Fibroblast of lung (primary cell): ENCODE results near the gene F13A1. TPM values are rescaled to one million over a fixed set of nuclear protein-coding genes. Genes with fewer than 3 reads are reported as not detected.

Experiments
- DNase-seq, 2 donors: peaks; one replicate each; pipeline versions ENCODE4 v3.0.0 to v3.0.0-alpha.2; 2010; ENCODE audit warnings: low read depth in 2 of 2
- H2AFZ ChIP-seq: 2 replicates; pipeline ENCODE4 v1.5.1; 2012; ENCODE audit warnings: low read length, control low read depth, inconsistent platforms
- H3K27ac ChIP-seq: 2 replicates; pipeline ENCODE4 v1.5.1; 2011; ENCODE audit warnings: low read length, control low read depth; ENCODE audit not compliant: insufficient read depth
- H3K27me3 ChIP-seq: 2 replicates; pipeline ENCODE4 v1.5.1; 2011; ENCODE audit warnings: mild to moderate bottlenecking, low read length; ENCODE audit not compliant: control insufficient read depth, insufficient read depth
- H3K36me3 ChIP-seq: 2 replicates; pipeline ENCODE4 v1.5.1; 2011; ENCODE audit warnings: low read length; ENCODE audit not compliant: control insufficient read depth, insufficient read depth
- H3K4me1 ChIP-seq: 2 replicates; pipeline ENCODE4 v1.5.1; 2011; ENCODE audit warnings: low read length; ENCODE audit not compliant: control insufficient read depth, insufficient read depth; ENCODE audit errors: extremely low read depth
- H3K4me2 ChIP-seq: 2 replicates; pipeline ENCODE4 v1.5.1; 2011; ENCODE audit warnings: low read length, control low read depth; ENCODE audit not compliant: insufficient read depth; ENCODE audit errors: extremely low read depth
- H3K4me3 ChIP-seq, 4 experiments: fragments of 200-600 bp in 1 of 4; sonication (generic) in 1 of 4; replicated peaks in 1 of 4; 2 replicates each; pipeline ENCODE4 v1.5.1; 2011 to 2016; ENCODE audit warnings: low read length in 4 of 4, low read depth in 3 of 4, mild to moderate bottlenecking in 3 of 4, control low read depth in 2 of 4, inconsistent platforms in 1 of 4, mixed read lengths in 1 of 4; ENCODE audit not compliant: insufficient read depth in 1 of 4; ENCODE audit errors: control extremely low read depth in 1 of 4
- H3K79me2 ChIP-seq: 2 replicates; pipeline ENCODE4 v1.5.1; 2012; ENCODE audit warnings: mild to moderate bottlenecking, low read length, inconsistent platforms; ENCODE audit not compliant: control insufficient read depth, insufficient read depth
- H3K9ac ChIP-seq: 2 replicates; pipeline ENCODE4 v1.5.1; 2011; ENCODE audit warnings: mild to moderate bottlenecking, low read length, control low read depth; ENCODE audit not compliant: insufficient read depth
- H3K9me3 ChIP-seq: 2 replicates; pipeline ENCODE4 v1.5.1; 2012; ENCODE audit warnings: low read depth, low read length; ENCODE audit not compliant: control insufficient read depth, insufficient read depth
- H4K20me1 ChIP-seq: 2 replicates; pipeline ENCODE4 v1.5.1; 2011; ENCODE audit warnings: low read length; ENCODE audit not compliant: control insufficient read depth, insufficient read depth; ENCODE audit errors: extremely low read depth
- EZH2 ChIP-seq: IDR thresholded peaks from 2 replicates; pipeline ENCODE4 v1.5.1; 2012; ENCODE audit warnings: low read length, control low read depth, mild to moderate bottlenecking; ENCODE audit errors: missing control alignments
- polyA plus RNA-seq, 2 donors: library from polyadenylated mRNA; depleted of rRNA in 1 of 2; stranded (reverse) in 1 of 2; unstranded in 1 of 2; fragments of >200 nt; gene quantifications; 2 replicates each; pipeline ENCODE4 v1.2.1, GENCODE V29; 2011 to 2012; ENCODE audit warnings: missing spikeins in 1 of 2
- total RNA-seq: library from RNA; depleted of rRNA; stranded (reverse); fragments of >200 nt; gene quantifications from 2 replicates; pipeline ENCODE4 v1.2.1, GENCODE V29; 2014
- TF ChIP-seq, protein P1 (sequence below), 2 donors: IDR thresholded peaks in 1 of 2; conservative IDR thresholded peaks in 1 of 2; 1 replicate in 1 of 2; 2 replicates in 1 of 2; pipeline ENCODE4 v1.5.1; 2011 to 2012; ENCODE audit warnings: low read length in 2 of 2, control low read depth in 1 of 2, inconsistent platforms in 1 of 2, low read depth in 1 of 2, mild to moderate bottlenecking in 1 of 2

The F13A1 gene
- total and polyA plus RNA-seq, 2 donors (not counting 1 experiment from before 2014, with no cell fraction given) = not detected

DNA sequence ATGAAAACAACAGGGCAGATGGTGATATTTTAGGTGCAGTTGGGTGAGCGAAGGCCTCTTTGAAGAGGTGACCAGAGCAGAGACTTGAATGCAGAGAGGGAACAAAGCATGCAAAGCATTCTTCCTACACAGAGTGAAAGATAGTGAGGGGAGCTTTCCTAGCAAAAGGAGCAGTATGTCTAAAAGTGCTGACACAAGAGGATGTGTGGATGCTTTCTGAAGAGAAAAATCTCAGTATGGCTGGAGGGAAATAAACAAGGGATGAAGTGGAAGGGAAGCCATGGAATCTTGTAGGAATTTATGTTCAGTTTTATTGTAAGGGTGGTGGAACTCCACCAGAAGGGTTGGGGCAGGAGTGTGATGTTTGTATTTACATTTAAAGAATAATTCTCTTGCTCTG lies 128.6 kb downstream of the F13A1 start:
- H2AFZ ChIP-seq = no peak overlapping the region
- DNase-seq = no peak

DNA sequence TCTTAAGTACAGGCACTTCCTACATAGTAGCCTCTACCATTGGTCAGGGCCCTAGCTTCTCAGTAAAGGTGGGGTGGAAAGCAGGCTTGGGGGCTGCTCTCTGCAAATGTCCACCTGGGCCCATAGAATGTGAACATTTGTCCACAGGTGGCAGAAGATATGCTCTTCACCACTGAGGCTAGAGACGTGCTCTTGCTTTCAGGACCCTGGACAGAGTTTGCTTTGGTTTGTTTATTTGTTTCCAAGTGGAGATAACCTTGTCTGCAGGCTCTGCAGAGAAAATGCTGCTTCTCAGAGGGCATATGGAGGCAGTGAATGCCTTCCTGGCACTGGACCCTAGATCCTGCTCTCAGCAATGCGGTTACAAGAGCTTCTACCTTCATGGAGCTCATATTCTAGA lies 129.0 kb downstream of the F13A1 start:
- Histone ChIP-seq H3K4me2 (no peak overlapping the region), H2AFZ (no peak overlapping the region), H3K9me3 (no peaks in the 10 kb centered on the region), H3K9ac (no peak overlapping the region), H3K4me1 (no peaks in the 10 kb centered on the region), H3K36me3 (no peaks in the 10 kb centered on the region), H3K79me2 (no peaks in the 10 kb centered on the region), H3K27ac (no peak overlapping the region), H3K4me3 (no peak overlapping the region), H4K20me1 (no peaks in the 10 kb centered on the region), H3K27me3 (no peaks in the 10 kb centered on the region)
- TF ChIP-seq EZH2 = no peak
- TF ChIP-seq, protein P1, sequence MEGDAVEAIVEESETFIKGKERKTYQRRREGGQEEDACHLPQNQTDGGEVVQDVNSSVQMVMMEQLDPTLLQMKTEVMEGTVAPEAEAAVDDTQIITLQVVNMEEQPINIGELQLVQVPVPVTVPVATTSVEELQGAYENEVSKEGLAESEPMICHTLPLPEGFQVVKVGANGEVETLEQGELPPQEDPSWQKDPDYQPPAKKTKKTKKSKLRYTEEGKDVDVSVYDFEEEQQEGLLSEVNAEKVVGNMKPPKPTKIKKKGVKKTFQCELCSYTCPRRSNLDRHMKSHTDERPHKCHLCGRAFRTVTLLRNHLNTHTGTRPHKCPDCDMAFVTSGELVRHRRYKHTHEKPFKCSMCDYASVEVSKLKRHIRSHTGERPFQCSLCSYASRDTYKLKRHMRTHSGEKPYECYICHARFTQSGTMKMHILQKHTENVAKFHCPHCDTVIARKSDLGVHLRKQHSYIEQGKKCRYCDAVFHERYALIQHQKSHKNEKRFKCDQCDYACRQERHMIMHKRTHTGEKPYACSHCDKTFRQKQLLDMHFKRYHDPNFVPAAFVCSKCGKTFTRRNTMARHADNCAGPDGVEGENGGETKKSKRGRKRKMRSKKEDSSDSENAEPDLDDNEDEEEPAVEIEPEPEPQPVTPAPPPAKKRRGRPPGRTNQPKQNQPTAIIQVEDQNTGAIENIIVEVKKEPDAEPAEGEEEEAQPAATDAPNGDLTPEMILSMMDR (conservative IDR thresholded peaks at IDR 0.05 in 1 of 2, IDR thresholded peaks at IDR 0.05 in 1 of 2; ENCODE audit: low read depth in 1 of 2, low read length in 2 of 2) = no peak
- no peak for DNase-seq

More for the DNA sequence above, 128.6 kb downstream of the F13A1 start:
- H3K27me3 ChIP-seq = no peaks in the 10 kb centered on the region
- TF ChIP-seq, protein P1 (conservative IDR thresholded peaks at IDR 0.05 in 1 of 2, IDR thresholded peaks at IDR 0.05 in 1 of 2; ENCODE audit: low read depth in 1 of 2, low read length in 2 of 2) = no peak
- TF ChIP-seq EZH2 = no peak
- no peak overlapping the region for H3K9ac ChIP-seq
- no peak overlapping the region for H3K4me3 ChIP-seq
- H3K27ac ChIP-seq = no peak overlapping the region
- no peak overlapping the region for H3K4me2 ChIP-seq
- H3K36me3 ChIP-seq = no peaks in the 10 kb centered on the region
- H3K79me2 ChIP-seq = no peaks in the 10 kb centered on the region
- H4K20me1 ChIP-seq = no peaks in the 10 kb centered on the region
- H3K9me3 ChIP-seq = no peaks in the 10 kb centered on the region
- H3K4me1 ChIP-seq = no peaks in the 10 kb centered on the region

DNA sequence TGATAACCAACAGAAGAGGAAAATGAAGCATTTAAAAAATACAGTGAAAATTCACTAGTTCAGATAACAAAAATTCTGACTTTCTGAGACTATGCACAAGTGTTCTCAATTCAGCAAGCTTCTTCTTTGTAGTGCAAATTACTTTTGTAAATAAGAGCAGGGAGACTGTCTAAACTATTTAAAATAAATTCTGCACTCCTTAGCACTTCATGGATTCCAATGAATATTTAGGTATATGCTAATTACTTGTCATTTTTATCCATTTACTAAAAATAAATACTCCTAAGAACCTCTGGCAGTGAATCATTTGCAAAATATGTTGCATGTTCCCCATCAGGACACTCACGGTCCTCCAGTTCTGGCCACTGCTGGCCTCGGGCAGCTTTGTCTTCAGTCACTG lies 139.8 kb downstream of the F13A1 start:
- no peak overlapping the region for H3K4me2 ChIP-seq
- DNase-seq = no peak
- H3K4me1 ChIP-seq = no peaks in the 10 kb centered on the region
- H2AFZ ChIP-seq = no peak overlapping the region
- no peak for TF ChIP-seq EZH2
- TF ChIP-seq, protein P1 (conservative IDR thresholded peaks at IDR 0.05 in 1 of 2, IDR thresholded peaks at IDR 0.05 in 1 of 2; ENCODE audit: low read depth in 1 of 2, low read length in 2 of 2) = no peak
- no peak overlapping the region for H3K4me3 ChIP-seq
- H3K36me3 ChIP-seq = no peaks in the 10 kb centered on the region
- H3K27ac ChIP-seq = no peak overlapping the region
- no peaks in the 10 kb centered on the region for H3K79me2 ChIP-seq
- no peaks in the 10 kb centered on the region for H3K9me3 ChIP-seq
- H3K9ac ChIP-seq = no peak overlapping the region
- H3K27me3 ChIP-seq = no peaks in the 10 kb centered on the region
- no peaks in the 10 kb centered on the region for H4K20me1 ChIP-seq
